PFSK-1 (cell line): ENCODE results near the gene EHD1.

ENCODE experiments used
- POLR2AphosphoS5 ChIP-seq: IDR thresholded peaks from 2 replicates; pipeline ENCODE4 v1.6.1; 2012; ENCODE audit warnings: low read depth, mild to moderate bottlenecking, control low read depth, low read length, moderate library complexity
- SIN3A ChIP-seq: IDR thresholded peaks from 2 replicates; pipeline ENCODE4 v1.6.1; 2012; ENCODE audit warnings: mild to moderate bottlenecking, low read length, moderate library complexity, borderline replicate concordance; ENCODE audit not compliant: insufficient read depth
- TF ChIP-seq, protein P1 (sequence below), 2 experiments: IDR thresholded peaks; 2 replicates each; pipeline versions ENCODE4 v1.6.1 to v1.8.0; 2011 to 2012; ENCODE audit warnings: low read depth in 2 of 2, low read length in 2 of 2, control low read depth in 1 of 2, inconsistent platforms in 1 of 2, mild to moderate bottlenecking in 1 of 2, moderate library complexity in 1 of 2; ENCODE audit not compliant: insufficient read depth in 1 of 2

DNA sequence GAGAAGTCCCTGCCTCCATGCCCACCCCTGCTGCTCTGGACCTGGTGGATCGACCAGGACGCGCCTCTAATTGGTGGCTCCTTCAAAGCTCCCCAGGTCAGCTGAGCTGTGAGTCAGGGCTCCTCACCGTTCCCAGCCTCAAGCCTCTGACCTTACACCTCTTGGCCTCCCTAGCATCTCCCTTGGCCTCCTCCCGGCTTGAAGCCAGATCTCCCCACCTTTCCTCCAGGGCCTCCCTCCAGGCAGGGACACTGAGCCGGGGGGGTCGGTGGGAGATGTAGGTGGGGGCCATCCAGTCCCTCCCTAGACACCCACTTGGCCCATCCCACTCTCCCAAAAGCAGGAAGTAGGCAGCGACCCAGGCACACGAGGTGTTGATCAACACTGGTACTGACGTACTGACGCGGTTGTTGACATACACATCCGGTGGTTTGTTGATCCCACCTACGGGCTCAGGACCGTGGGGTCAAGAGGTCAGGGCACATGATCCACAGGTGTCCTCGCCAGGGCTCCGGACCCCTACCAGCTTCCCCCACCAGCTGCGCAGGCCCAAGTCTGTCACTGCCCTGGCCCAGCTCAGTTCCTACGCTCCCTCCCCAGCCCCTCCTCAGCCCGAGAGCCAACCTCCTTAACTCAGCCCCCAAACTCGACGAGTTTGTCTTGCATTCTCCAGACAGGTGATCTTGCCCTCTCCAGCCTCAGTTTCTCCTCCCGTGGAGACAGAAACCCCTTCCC is 37.8 kb upstream of the EHD1 start:
- no peak for TF ChIP-seq POLR2AphosphoS5
- TF ChIP-seq SIN3A: peak; percentile 96; the same call in 1 of the 2 replicates
- TF ChIP-seq, protein P1, sequence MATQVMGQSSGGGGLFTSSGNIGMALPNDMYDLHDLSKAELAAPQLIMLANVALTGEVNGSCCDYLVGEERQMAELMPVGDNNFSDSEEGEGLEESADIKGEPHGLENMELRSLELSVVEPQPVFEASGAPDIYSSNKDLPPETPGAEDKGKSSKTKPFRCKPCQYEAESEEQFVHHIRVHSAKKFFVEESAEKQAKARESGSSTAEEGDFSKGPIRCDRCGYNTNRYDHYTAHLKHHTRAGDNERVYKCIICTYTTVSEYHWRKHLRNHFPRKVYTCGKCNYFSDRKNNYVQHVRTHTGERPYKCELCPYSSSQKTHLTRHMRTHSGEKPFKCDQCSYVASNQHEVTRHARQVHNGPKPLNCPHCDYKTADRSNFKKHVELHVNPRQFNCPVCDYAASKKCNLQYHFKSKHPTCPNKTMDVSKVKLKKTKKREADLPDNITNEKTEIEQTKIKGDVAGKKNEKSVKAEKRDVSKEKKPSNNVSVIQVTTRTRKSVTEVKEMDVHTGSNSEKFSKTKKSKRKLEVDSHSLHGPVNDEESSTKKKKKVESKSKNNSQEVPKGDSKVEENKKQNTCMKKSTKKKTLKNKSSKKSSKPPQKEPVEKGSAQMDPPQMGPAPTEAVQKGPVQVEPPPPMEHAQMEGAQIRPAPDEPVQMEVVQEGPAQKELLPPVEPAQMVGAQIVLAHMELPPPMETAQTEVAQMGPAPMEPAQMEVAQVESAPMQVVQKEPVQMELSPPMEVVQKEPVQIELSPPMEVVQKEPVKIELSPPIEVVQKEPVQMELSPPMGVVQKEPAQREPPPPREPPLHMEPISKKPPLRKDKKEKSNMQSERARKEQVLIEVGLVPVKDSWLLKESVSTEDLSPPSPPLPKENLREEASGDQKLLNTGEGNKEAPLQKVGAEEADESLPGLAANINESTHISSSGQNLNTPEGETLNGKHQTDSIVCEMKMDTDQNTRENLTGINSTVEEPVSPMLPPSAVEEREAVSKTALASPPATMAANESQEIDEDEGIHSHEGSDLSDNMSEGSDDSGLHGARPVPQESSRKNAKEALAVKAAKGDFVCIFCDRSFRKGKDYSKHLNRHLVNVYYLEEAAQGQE (IDR thresholded peaks at IDR 0.05; ENCODE audit: insufficient read depth in 1 of 2, low read depth in 2 of 2, low read length in 2 of 2): no peak
